ENCODE measurements around the gene LBR.

DNA sequence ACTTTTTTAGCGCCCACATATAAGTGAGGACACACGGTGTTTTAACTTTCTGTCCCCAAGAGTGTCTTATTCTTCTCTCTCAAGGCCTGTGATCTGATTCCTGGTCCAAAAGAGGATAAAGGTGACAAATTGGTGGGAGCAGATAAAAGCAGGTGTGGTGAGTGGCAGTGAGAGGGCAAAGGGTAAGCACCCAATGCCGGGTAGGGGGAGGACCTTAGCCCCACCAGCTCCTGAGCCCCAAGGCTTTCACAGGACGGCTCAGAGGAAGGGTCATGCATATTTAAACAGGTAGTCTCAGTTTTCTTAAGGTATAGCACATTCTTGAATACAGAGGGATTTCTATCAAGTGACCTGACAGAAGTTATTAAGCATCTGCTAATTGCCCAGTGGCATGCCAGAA, 19.6 kb downstream of the LBR start:
- TF ChIP-seq, protein P1, sequence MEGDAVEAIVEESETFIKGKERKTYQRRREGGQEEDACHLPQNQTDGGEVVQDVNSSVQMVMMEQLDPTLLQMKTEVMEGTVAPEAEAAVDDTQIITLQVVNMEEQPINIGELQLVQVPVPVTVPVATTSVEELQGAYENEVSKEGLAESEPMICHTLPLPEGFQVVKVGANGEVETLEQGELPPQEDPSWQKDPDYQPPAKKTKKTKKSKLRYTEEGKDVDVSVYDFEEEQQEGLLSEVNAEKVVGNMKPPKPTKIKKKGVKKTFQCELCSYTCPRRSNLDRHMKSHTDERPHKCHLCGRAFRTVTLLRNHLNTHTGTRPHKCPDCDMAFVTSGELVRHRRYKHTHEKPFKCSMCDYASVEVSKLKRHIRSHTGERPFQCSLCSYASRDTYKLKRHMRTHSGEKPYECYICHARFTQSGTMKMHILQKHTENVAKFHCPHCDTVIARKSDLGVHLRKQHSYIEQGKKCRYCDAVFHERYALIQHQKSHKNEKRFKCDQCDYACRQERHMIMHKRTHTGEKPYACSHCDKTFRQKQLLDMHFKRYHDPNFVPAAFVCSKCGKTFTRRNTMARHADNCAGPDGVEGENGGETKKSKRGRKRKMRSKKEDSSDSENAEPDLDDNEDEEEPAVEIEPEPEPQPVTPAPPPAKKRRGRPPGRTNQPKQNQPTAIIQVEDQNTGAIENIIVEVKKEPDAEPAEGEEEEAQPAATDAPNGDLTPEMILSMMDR (conservative IDR thresholded peaks at IDR 0.05; ENCODE audit: low read length), result no peak
- TF ChIP-seq EZH2phosphoT487 (IDR thresholded peaks at IDR 0.05; ENCODE audit: borderline replicate concordance), result no peak
